Activated T-cell treated with anti-CD3 and anti-CD28 coated beads, Interleukin-2, amount 50 U/mL, for 24 hours (primary cell): Measurements from ENCODE around the gene MAP3K10.
A peak's percentile ranks its signal among the peaks of the same experiment; 100 is the strongest.
"Not testable (repeated sequence)": the region's sequence is repeated elsewhere in the genome, so short reads cannot be mapped to it uniquely, and the experiment has no call there.

Experiments used
- DNase-seq: peaks from one replicate; pipeline ENCODE4 v3.0.0-alpha.2; 2020
- H3K27ac Mint-ChIP-seq: 2 replicates; pipeline ENCODE4 v1.8.0; 2020; ENCODE audit warnings: mild to moderate bottlenecking, mixed read lengths
- H3K27me3 Mint-ChIP-seq: 2 replicates; pipeline ENCODE4 v1.8.0; 2020; ENCODE audit warnings: mixed read lengths
- H3K36me3 Mint-ChIP-seq: 2 replicates; pipeline ENCODE4 v1.8.0; 2020; ENCODE audit warnings: low read depth, mixed read lengths
- H3K4me1 Mint-ChIP-seq: 2 replicates; pipeline ENCODE4 v1.8.0; 2020; ENCODE audit warnings: low read depth, mixed read lengths
- H3K4me3 Mint-ChIP-seq: 2 replicates; pipeline ENCODE4 v1.8.0; 2020; ENCODE audit warnings: mild to moderate bottlenecking, moderate library complexity, mixed read lengths
- H3K9me3 Mint-ChIP-seq: 2 replicates; pipeline ENCODE4 v1.8.0; 2020; ENCODE audit warnings: mixed read lengths

The MAP3K10 gene

GRCh38 chr19:40217934-40218890, 27.0 kb downstream of the MAP3K10 start, which contains the start of gene TTC9B:
TSS of gene TTC9B (minus strand) at chr19:40218384. CDS start at chr19:40218381, 3 bp downstream.
- peaks cover 19% of the 10 kb centered on the region for H3K4me1 Mint-ChIP-seq
- H3K27ac Mint-ChIP-seq: no peak within 1 kb of the TSS
- H3K36me3 Mint-ChIP-seq: peaks cover 2% of the 10 kb centered on the region
- H3K4me3 Mint-ChIP-seq: no peak within 1 kb of the TSS
- H3K9me3 Mint-ChIP-seq: peaks cover 3% of the 10 kb centered on the region
- DNase-seq: peak; percentile 68
- H3K27me3 Mint-ChIP-seq: peaks cover 64% of the 10 kb centered on the region

- H3K4me1 Mint-ChIP-seq: peaks cover 22% of the 10 kb centered on the region
- peaks cover 72% of the 10 kb centered on the region for H3K27me3 Mint-ChIP-seq
- H3K27ac Mint-ChIP-seq, H3K36me3 Mint-ChIP-seq, DNase-seq, H3K9me3 Mint-ChIP-seq, H3K4me3 Mint-ChIP-seq: not testable (repeated sequence)
Measured at GRCh38 chr19:40219029-40219428, 27.8 kb downstream of the MAP3K10 start.

DNA sequence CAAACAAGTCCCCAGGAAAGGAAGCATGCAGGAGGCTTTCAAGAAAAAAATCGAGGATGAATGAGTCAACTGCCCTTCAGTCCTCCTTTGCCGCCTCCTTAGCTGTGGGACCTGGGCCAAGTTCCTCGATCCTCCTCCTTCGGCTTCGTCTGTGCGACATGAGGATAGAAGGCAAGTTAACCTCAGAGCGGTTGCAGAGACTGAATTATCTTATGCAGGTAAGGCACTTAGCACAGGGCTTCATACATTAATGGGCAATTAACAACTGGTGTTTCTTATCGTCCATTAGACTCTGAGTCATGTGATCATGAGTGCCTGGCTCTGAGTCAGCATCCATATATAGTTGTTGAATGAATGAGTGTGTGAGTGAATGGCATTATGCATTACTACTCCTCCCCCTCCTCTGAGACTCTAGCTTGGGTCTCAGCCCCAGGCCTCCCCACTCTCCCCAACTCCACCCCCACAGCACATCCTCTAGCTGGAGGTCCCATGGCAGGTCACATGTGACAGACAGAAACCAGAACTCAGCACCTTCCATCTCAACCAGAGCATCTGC, 28.6 kb downstream of the MAP3K10 start:
- Mint-ChIP-seq H3K27me3 (peaks cover 80% of the 10 kb centered on the region), H3K36me3 (no peaks in the 10 kb centered on the region), H3K4me1 (peaks cover 22% of the 10 kb centered on the region), H3K27ac (no peak overlapping the region), H3K9me3 (peaks cover 3% of the 10 kb centered on the region), H3K4me3 (no peak overlapping the region)
- DNase-seq: no peak

GRCh38 chr19:40220674-40221073, 29.4 kb downstream of the MAP3K10 start:
- no peaks in the 10 kb centered on the region for H3K36me3 Mint-ChIP-seq
- no peak for DNase-seq
- peaks cover 3% of the 10 kb centered on the region for H3K9me3 Mint-ChIP-seq
- peaks cover 26% of the 10 kb centered on the region for H3K4me1 Mint-ChIP-seq
- peaks cover 88% of the 10 kb centered on the region for H3K27me3 Mint-ChIP-seq
- H3K4me3 Mint-ChIP-seq: no peak overlapping the region
- no peak overlapping the region for H3K27ac Mint-ChIP-seq

DNA sequence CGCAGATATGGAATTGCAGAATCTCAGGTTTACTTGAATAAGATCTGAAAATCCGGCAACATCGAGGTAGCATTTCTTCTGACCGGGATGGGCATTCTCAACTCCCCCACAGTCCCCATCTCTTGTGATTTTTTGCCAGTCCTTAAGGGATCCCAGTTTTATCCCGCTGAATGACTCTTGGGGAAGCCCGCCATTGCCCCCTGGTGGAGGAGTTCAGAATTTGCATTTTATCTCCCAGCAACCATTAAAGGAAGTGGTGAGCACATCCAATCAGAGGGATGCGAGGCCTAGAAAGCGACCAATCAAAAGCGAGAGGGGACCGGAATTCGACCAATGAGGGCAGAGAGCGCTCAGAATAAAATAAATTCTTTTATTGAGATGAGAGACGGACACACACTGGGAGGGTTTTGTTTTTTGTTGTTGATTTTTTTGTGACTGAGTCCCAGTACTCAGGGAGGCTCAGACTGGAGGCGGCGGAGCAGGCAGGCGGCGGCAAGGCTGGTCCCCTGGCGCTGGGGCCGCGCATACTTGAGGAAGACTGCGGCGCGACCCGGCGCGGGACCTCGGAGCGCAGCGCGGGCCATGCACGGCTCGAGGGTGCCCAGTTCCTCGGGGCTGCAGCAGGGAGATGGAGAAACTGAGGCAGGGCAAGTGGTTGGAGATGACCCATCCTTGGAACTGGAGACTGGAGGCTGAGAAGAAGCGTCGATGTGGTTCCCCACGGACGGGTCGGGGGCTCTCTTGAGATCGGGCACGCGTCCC, 30.8 kb downstream of the MAP3K10 start:
- Mint-ChIP-seq H3K27me3 (peaks cover 85% of the 10 kb centered on the region), H3K27ac (peak overlapping the region; percentile 62), H3K4me1 (peaks cover 31% of the 10 kb centered on the region), H3K9me3 (peaks cover 3% of the 10 kb centered on the region), H3K4me3 (no peak overlapping the region), H3K36me3 (no peaks in the 10 kb centered on the region)
- peak; percentile 78 for DNase-seq

DNA sequence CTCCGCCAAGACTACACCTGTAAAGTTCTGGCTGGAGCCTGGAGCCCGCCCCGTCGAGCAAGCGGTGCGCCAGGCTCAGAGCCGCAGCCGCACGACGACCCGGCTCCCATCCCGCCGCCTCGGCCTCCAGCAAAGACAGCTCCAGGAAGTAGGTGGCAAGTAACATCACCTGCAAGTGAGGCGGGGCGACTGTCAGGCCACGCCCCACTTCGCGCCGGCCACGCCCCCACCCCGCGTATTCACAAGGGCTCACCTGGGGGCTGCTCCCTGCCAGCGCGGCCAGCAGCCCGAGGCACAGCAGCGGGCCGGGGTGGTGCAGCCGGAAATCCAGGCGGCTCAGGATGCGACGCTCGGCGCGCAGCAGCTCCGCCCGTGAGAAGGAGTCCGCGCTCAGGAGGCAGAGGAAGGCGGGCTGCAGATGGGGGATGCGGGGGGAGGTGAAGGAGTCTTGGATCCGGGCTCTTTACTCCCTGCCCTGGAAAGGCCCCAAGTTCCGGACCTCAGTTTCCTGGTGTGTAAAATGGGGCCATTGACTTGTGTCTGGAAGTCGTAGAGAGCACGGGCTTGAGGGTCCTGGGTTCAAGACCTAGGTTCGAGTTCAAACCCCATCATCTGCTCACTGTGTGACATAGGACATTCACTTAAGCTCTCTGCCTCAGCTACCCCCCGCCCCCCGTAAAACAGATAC, 32.1 kb downstream of the MAP3K10 start:
- Mint-ChIP-seq H3K9me3 (peaks cover 3% of the 10 kb centered on the region), H3K27me3 (peaks cover 91% of the 10 kb centered on the region), H3K4me1 (peaks cover 29% of the 10 kb centered on the region), H3K4me3 (no peak overlapping the region), H3K36me3 (no peaks in the 10 kb centered on the region), H3K27ac (no peak overlapping the region)
- peak; percentile 55 for DNase-seq

- peaks cover 3% of the 10 kb centered on the region for H3K9me3 Mint-ChIP-seq
- H3K4me3 Mint-ChIP-seq: no peak overlapping the region
- H3K27ac Mint-ChIP-seq: no peak overlapping the region
- peaks cover 35% of the 10 kb centered on the region for H3K4me1 Mint-ChIP-seq
- no peaks in the 10 kb centered on the region for H3K36me3 Mint-ChIP-seq
- no peak for DNase-seq
- H3K27me3 Mint-ChIP-seq: peaks cover 79% of the 10 kb centered on the region
Measured at GRCh38 chr19:40224342-40225150, 33.3 kb downstream of the MAP3K10 start.

- Mint-ChIP-seq H3K4me3 (peak overlapping the region; percentile 26), H3K27ac (no peak overlapping the region), H3K36me3 (no peaks in the 10 kb centered on the region), H3K9me3 (peaks cover 3% of the 10 kb centered on the region), H3K27me3 (peaks cover 69% of the 10 kb centered on the region), H3K4me1 (peaks cover 37% of the 10 kb centered on the region)
- DNase-seq: no peak
Measured at GRCh38 chr19:40225440-40226305, 34.4 kb downstream of the MAP3K10 start.

DNA sequence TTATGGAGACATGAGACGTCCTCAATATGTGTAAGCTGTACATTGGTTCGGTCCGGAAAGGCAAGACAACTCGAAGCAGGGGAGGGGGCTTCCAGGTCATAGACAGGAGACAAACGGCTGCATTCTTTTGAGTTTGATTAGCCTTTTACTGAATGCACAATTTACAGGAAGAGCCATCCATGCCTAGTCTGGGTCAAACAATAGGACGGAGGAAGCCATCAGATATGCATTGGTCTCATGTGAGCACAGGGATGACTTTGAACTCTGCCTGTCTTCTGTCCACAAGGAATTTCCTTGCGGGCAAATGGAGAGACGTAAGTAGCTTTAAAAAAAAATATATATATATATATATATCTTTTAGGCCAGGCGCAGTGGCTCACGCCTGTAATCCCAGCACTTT, 37.1 kb downstream of the MAP3K10 start:
- Mint-ChIP-seq H3K4me3 (no peak overlapping the region), H3K36me3 (peaks cover 8% of the 10 kb centered on the region), H3K27me3 (peaks cover 48% of the 10 kb centered on the region), H3K27ac (no peak overlapping the region), H3K4me1 (peaks cover 42% of the 10 kb centered on the region), H3K9me3 (no peaks in the 10 kb centered on the region)
- no peak for DNase-seq

DNA sequence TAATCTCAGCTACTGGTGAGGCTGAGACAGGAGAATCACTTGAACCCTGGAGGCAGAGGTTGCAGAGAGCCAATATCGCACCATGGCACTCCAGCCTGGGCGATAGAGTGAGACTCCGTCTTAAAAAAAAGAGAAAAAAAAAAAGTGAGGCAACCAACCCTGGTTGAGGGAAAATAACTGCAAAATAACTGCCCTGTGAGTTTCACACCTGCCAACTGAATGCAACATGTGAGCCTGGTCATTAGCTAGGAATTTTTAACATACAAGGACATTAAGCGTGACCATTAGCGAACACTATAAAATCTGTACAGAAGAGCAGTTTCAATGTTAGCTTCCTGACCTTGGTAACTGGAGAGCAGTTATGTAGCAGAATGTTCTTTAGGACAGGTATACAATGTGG, 37.6 kb downstream of the MAP3K10 start:
- Mint-ChIP-seq H3K4me1 (peaks cover 39% of the 10 kb centered on the region), H3K27ac (peak overlapping the region; percentile 34), H3K4me3 (no peak overlapping the region), H3K36me3 (peaks cover 13% of the 10 kb centered on the region), H3K27me3 (peaks cover 42% of the 10 kb centered on the region), H3K9me3 (no peaks in the 10 kb centered on the region)
- no peak for DNase-seq

- no peak for DNase-seq
Measured at GRCh38 chr19:40229484-40229883, 38.3 kb downstream of the MAP3K10 start.

DNA sequence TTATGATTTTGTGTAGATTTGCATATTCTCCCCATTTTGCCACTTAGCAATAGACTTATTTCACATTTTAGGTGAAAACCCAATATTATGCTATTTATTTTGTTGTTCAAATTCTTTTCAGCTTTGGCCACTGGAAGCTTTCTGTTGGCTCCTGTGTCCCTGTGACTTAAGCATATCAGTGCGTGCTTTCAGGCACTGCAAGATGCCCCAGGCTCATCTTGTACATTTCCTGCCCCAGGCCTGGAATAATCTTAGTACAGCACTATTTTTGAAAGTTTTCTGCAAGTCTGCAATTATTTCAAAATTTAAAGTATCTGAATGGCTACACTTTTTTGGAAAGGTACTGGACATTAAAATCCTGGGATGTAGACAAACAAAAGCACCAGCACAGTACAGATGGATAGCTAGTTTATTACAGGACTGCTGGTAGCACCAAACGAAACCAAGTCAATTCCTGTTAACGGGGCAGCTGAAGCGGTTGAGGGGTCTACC, 38.7 kb downstream of the MAP3K10 start:
- H3K9me3 Mint-ChIP-seq: no peaks in the 10 kb centered on the region
- peaks cover 31% of the 10 kb centered on the region for H3K27me3 Mint-ChIP-seq
- H3K27ac Mint-ChIP-seq: peak overlapping the region; percentile 34
- peaks cover 39% of the 10 kb centered on the region for H3K4me1 Mint-ChIP-seq
- H3K36me3 Mint-ChIP-seq: peaks cover 24% of the 10 kb centered on the region
- no peak for DNase-seq
- H3K4me3 Mint-ChIP-seq: no peak overlapping the region

More at GRCh38 chr19:40229484-40229883, 38.3 kb downstream of the MAP3K10 start:
- no peak overlapping the region for H3K4me3 Mint-ChIP-seq
- peaks cover 39% of the 10 kb centered on the region for H3K4me1 Mint-ChIP-seq
- peak overlapping the region; percentile 34 for H3K27ac Mint-ChIP-seq
- peaks cover 36% of the 10 kb centered on the region for H3K27me3 Mint-ChIP-seq
- H3K9me3 Mint-ChIP-seq: no peaks in the 10 kb centered on the region
- peaks cover 19% of the 10 kb centered on the region for H3K36me3 Mint-ChIP-seq
